ENCODE measurements around the gene NAA10.

NAA10 gene

GRCh38 chrX:153966841-153967535 lies 32.2 kb upstream of the NAA10 start:
- in situ Hi-C loops (cut with MboI; ENCODE audit: low sequenced_read_pairs): no loop called here

GRCh38 chrX:153966283-153966688 lies 31.4 kb upstream of the NAA10 start:
- in situ Hi-C loops (cut with MboI; ENCODE audit: low sequenced_read_pairs): no loop called here

- in situ Hi-C loops (cut with MboI; ENCODE audit: low sequenced_read_pairs): no loop called here
Measured at GRCh38 chrX:153965406-153965805, 30.6 kb upstream of the NAA10 start.

GRCh38 chrX:153964105-153964504 lies 29.3 kb upstream of the NAA10 start:
- in situ Hi-C loops (cut with MboI; ENCODE audit: low sequenced_read_pairs): no loop called here

GRCh38 chrX:153963546-153963945 lies 28.7 kb upstream of the NAA10 start:
- in situ Hi-C loops (cut with MboI; ENCODE audit: low sequenced_read_pairs): no loop called here

- in situ Hi-C loops (cut with MboI; ENCODE audit: low sequenced_read_pairs): no loop called here
Measured at GRCh38 chrX:153961292-153961691, 26.5 kb upstream of the NAA10 start.

GRCh38 chrX:153960786-153961185 lies 25.9 kb upstream of the NAA10 start:
- in situ Hi-C loops (cut with MboI; ENCODE audit: low sequenced_read_pairs): no loop called here

GRCh38 chrX:153960077-153960476 lies 25.2 kb upstream of the NAA10 start:
- in situ Hi-C loops (cut with MboI; ENCODE audit: low sequenced_read_pairs): no loop called here

- in situ Hi-C loops (cut with MboI; ENCODE audit: low sequenced_read_pairs): no loop called here
Measured at GRCh38 chrX:153959649-153960048, 24.8 kb upstream of the NAA10 start.

GRCh38 chrX:153958605-153959004 lies 23.8 kb upstream of the NAA10 start:
- in situ Hi-C loops (cut with MboI; ENCODE audit: low sequenced_read_pairs): no loop called here

GRCh38 chrX:153957224-153957623 lies 22.4 kb upstream of the NAA10 start:
- in situ Hi-C loops (cut with MboI; ENCODE audit: low sequenced_read_pairs): no loop called here

GRCh38 chrX:153956044-153956907 lies 21.4 kb upstream of the NAA10 start:
- in situ Hi-C loops (cut with MboI; ENCODE audit: low sequenced_read_pairs): no loop called here

- in situ Hi-C loops (cut with MboI; ENCODE audit: low sequenced_read_pairs): no loop called here
Measured at GRCh38 chrX:153955228-153955732, 20.4 kb upstream of the NAA10 start.

- in situ Hi-C loops (cut with MboI; ENCODE audit: low sequenced_read_pairs): no loop called here
Measured at GRCh38 chrX:153954558-153955227, 19.9 kb upstream of the NAA10 start.

- in situ Hi-C loops (cut with MboI; ENCODE audit: low sequenced_read_pairs): no loop called here
Measured at GRCh38 chrX:153953892-153954557, 19.2 kb upstream of the NAA10 start.

GRCh38 chrX:153953342-153953830 lies 18.5 kb upstream of the NAA10 start:
- in situ Hi-C loops (cut with MboI; ENCODE audit: low sequenced_read_pairs): no loop called here

GRCh38 chrX:153952373-153953026 lies 17.7 kb upstream of the NAA10 start:
- in situ Hi-C loops (cut with MboI; ENCODE audit: low sequenced_read_pairs): no loop called here

- in situ Hi-C loops (cut with MboI; ENCODE audit: low sequenced_read_pairs): no loop called here
Measured at GRCh38 chrX:153951683-153952372, 17.0 kb upstream of the NAA10 start.

GRCh38 chrX:153950127-153950526 lies 15.3 kb upstream of the NAA10 start:
- in situ Hi-C loops (cut with MboI; ENCODE audit: low sequenced_read_pairs): no loop called here
